HFFc6 (cell line): Measurements from ENCODE around the gene GRIK5. TPM values are rescaled to one million over a fixed set of nuclear protein-coding genes. Genes with fewer than 3 reads are reported as not detected.

Experiments
- DNase-seq: peaks from one replicate; pipeline ENCODE4 v3.0.0-alpha.2; 2018
- H3K27ac Mint-ChIP-seq: 2 replicates; pipeline ENCODE4 v1.8.0; 2020; ENCODE audit warnings: mild to moderate bottlenecking, mixed read lengths
- H3K27me3 Mint-ChIP-seq: 2 replicates; pipeline ENCODE4 v1.8.0; 2021; ENCODE audit warnings: mild to moderate bottlenecking, moderate library complexity, mixed read lengths; ENCODE audit not compliant: insufficient read depth
- H3K36me3 Mint-ChIP-seq: 2 replicates; pipeline ENCODE4 v1.8.0; 2021; ENCODE audit warnings: low read depth, mixed read lengths
- H3K4me1 Mint-ChIP-seq: 2 replicates; pipeline ENCODE4 v1.8.0; 2020; ENCODE audit warnings: low read depth, mixed read lengths
- H3K4me3 Mint-ChIP-seq: 2 replicates; pipeline ENCODE4 v1.8.0; 2020; ENCODE audit warnings: mild to moderate bottlenecking, moderate library complexity, mixed read lengths
- H3K9me3 Mint-ChIP-seq: 2 replicates; pipeline ENCODE4 v1.8.0; 2020; ENCODE audit warnings: mild to moderate bottlenecking, mixed read lengths
- total RNA-seq, 6 experiments: library from RNA; stranded (reverse); fragmentation: NEBNext Ultra II Directional; extraction: Animal tissue kit (Norgen Biotek cat#: 25700); gene quantifications; 2 replicates in 1 of 6; 3 replicates in 5 of 6; pipeline ENCODE4 v1.2.3, GENCODE V29; 2021
- TF ChIP-seq, protein P1 (sequence below): fragments of 200-600 bp; sonication (generic); IDR thresholded peaks from 2 replicates; pipeline ENCODE4 v1.5.0; 2021; ENCODE audit warnings: antibody characterized with exemption, mild to moderate bottlenecking

The GRIK5 gene
- total RNA-seq, 6 experiments from 2014 or later: 0.07 to 0.19 (median 0.13) TPM; not detected in 1

DNA sequence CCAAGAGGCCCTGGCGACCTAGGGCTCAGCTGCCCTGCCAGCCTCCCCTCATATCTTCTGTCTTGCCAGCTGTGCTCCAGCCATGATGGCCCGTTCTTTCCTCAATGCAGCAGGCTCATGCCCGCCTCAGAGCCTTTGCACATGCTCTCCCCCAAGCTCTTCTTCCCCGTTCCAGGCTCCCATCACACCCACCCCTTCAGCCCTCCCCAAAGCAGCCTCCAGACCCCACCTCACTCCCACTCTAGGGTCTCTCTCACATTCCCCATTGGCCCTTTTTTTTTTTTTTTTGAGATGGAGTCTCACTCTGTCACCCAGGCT lies 46.1 kb downstream of the GRIK5 start:
- TF ChIP-seq, protein P1, sequence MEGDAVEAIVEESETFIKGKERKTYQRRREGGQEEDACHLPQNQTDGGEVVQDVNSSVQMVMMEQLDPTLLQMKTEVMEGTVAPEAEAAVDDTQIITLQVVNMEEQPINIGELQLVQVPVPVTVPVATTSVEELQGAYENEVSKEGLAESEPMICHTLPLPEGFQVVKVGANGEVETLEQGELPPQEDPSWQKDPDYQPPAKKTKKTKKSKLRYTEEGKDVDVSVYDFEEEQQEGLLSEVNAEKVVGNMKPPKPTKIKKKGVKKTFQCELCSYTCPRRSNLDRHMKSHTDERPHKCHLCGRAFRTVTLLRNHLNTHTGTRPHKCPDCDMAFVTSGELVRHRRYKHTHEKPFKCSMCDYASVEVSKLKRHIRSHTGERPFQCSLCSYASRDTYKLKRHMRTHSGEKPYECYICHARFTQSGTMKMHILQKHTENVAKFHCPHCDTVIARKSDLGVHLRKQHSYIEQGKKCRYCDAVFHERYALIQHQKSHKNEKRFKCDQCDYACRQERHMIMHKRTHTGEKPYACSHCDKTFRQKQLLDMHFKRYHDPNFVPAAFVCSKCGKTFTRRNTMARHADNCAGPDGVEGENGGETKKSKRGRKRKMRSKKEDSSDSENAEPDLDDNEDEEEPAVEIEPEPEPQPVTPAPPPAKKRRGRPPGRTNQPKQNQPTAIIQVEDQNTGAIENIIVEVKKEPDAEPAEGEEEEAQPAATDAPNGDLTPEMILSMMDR: 0 out of 2 replicates have a peak, but pooled peaks have one; percentile 4
- Mint-ChIP-seq H3K4me1 (peaks cover 41% of the 10 kb centered on the region), H3K27me3 (peaks cover 15% of the 10 kb centered on the region), H3K27ac (no peak overlapping the region), H3K4me3 (no peak overlapping the region), H3K9me3 (no peaks in the 10 kb centered on the region), H3K36me3 (no peaks in the 10 kb centered on the region)
- DNase-seq: no peak

GRCh38 chr19:42023121-42023942 lies 46.7 kb downstream of the GRIK5 start:
- Mint-ChIP-seq H3K27me3 (peaks cover 14% of the 10 kb centered on the region), H3K4me1 (peaks cover 45% of the 10 kb centered on the region), H3K4me3 (no peak overlapping the region), H3K36me3 (no peaks in the 10 kb centered on the region), H3K9me3 (no peaks in the 10 kb centered on the region), H3K27ac (no peak overlapping the region)
- DNase-seq: peak; percentile 22
- TF ChIP-seq, protein P1: peak; percentile 69; the same call in 1 of the 2 replicates

- Mint-ChIP-seq H3K9me3 (no peaks in the 10 kb centered on the region), H3K4me3 (no peak overlapping the region), H3K27ac (no peak overlapping the region), H3K4me1 (peaks cover 49% of the 10 kb centered on the region), H3K36me3 (no peaks in the 10 kb centered on the region), H3K27me3 (peaks cover 9% of the 10 kb centered on the region)
- TF ChIP-seq, protein P1: no peak
- DNase-seq: no peak
Measured at GRCh38 chr19:42022616-42023015, 47.4 kb downstream of the GRIK5 start.

DNA sequence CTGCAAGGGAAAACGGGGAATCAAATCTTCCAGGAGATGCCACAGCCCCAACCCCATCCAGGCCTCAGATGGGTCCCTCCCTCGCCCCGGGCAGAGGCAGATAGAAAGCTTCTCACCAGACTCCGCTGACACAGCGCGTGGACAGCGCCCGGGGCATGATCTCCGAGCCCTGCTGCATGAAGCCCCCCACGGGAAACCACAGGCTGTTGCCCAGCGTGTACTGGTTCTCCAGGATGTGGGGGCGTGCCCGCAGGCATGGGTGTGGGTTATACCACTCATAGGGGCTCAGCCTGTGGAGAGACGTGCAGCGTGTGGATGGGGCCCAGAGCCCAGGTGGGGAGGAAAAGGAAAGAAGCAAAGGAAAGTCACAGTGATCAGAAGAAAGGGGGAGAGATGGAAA lies 48.8 kb downstream of the GRIK5 start:
- Mint-ChIP-seq H3K9me3 (no peaks in the 10 kb centered on the region), H3K36me3 (no peaks in the 10 kb centered on the region), H3K4me1 (peaks cover 53% of the 10 kb centered on the region), H3K27me3 (peaks cover 5% of the 10 kb centered on the region), H3K27ac (no peak overlapping the region), H3K4me3 (no peak overlapping the region)
- DNase-seq: no peak
- TF ChIP-seq, protein P1: no peak

DNA sequence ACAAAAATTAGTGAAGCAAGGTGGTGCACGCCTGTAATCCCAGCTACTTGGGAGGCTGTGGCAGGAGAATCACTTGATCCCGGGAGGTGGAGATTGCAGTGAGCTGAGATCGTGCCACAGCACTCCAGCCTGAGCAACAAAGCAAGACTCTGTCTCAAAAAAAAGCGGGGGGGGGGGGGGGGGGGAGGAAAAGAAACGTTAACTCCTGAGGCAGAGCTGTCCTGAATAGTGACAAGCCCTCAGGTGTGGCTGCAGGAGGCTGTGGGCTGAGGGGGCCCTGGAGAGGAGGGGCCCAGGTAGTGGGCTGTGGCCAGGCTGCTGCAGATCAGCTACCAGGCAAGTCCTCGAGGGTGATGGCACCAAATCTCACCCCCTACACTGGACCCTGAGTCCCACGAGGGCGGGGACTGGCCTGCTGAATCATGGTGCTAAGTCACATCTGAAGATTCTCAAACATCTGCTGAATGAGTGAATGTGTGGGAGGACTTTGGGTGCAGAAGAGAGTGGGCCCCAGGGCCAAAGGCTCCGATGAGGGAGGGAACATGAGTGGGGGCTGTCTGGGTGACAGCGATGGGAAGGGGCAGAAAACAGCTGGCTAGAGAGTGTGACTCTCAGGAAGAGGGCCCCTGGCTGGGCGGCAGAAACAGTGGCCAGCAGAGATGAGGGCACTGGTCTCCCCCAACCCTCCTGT lies 51.4 kb downstream of the GRIK5 start:
- DNase-seq: peak; percentile 15
- peaks cover 13% of the 10 kb centered on the region for H3K27me3 Mint-ChIP-seq
- peaks cover 32% of the 10 kb centered on the region for H3K4me1 Mint-ChIP-seq
- no peaks in the 10 kb centered on the region for H3K9me3 Mint-ChIP-seq
- no peaks in the 10 kb centered on the region for H3K36me3 Mint-ChIP-seq
- TF ChIP-seq, protein P1: no peak
- H3K4me3 Mint-ChIP-seq: peak overlapping the region; percentile 46; the same call in 1 of the 2 replicates
- peak overlapping the region; percentile 14; the same call in 1 of the 2 replicates for H3K27ac Mint-ChIP-seq
